Measurements from ENCODE around the gene ZFR2. TPM values are rescaled to one million over a fixed set of nuclear protein-coding genes. Genes with fewer than 3 reads are reported as not detected.

The ZFR2 gene
- polyA plus RNA-seq, 1 of the 3 experiments (the other 2 are of a cell fraction) = 0.44 TPM

DNA sequence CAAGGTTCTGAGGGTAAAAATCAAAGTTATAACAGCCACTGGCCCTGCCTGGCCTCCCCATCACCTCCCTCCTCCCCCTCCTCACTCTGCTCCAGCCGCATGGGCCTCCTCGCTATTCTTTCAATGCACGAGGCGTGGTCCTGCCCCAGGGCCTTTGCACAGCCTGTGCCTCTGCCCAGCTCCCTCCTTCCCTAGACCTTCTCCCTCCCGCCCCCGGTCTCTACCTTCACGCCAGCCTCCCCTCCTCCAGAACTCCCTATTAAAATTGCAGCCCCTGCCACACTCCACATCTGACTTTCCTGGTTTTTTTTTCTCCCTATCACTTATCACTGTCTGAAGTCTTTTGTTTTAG lies 100.1 kb downstream of the ZFR2 start:
- TF ChIP-seq, protein P1, sequence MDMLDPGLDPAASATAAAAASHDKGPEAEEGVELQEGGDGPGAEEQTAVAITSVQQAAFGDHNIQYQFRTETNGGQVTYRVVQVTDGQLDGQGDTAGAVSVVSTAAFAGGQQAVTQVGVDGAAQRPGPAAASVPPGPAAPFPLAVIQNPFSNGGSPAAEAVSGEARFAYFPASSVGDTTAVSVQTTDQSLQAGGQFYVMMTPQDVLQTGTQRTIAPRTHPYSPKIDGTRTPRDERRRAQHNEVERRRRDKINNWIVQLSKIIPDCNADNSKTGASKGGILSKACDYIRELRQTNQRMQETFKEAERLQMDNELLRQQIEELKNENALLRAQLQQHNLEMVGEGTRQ (IDR thresholded peaks at IDR 0.05; ENCODE audit: borderline replicate concordance, low read depth, low read length) = no peak
- TF ChIP-seq JUND (IDR thresholded peaks at IDR 0.05) = no peak
- no peak for TF ChIP-seq FOXJ3 (CRISPR knock-in tag; IDR thresholded peaks at IDR 0.05)
- TF ChIP-seq GATA2 (CRISPR knock-in tag; IDR thresholded peaks at IDR 0.05) = no peak
- no peak for TF ChIP-seq POLR2AphosphoS5 (IDR thresholded peaks at IDR 0.05; ENCODE audit: low read depth, low read length)
- TF ChIP-seq, protein P2, sequence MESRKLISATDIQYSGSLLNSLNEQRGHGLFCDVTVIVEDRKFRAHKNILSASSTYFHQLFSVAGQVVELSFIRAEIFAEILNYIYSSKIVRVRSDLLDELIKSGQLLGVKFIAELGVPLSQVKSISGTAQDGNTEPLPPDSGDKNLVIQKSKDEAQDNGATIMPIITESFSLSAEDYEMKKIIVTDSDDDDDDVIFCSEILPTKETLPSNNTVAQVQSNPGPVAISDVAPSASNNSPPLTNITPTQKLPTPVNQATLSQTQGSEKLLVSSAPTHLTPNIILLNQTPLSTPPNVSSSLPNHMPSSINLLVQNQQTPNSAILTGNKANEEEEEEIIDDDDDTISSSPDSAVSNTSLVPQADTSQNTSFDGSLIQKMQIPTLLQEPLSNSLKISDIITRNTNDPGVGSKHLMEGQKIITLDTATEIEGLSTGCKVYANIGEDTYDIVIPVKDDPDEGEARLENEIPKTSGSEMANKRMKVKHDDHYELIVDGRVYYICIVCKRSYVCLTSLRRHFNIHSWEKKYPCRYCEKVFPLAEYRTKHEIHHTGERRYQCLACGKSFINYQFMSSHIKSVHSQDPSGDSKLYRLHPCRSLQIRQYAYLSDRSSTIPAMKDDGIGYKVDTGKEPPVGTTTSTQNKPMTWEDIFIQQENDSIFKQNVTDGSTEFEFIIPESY (IDR thresholded peaks at IDR 0.05; ENCODE audit: borderline replicate concordance, low read depth) = no peak
- no peak for TF ChIP-seq FOXM1 (IDR thresholded peaks at IDR 0.05; ENCODE audit: low read depth)
- TF ChIP-seq CHD2 (IDR thresholded peaks at IDR 0.05; ENCODE audit: low read length, partially characterized antibody) = no peak
- TF ChIP-seq, protein P3, sequence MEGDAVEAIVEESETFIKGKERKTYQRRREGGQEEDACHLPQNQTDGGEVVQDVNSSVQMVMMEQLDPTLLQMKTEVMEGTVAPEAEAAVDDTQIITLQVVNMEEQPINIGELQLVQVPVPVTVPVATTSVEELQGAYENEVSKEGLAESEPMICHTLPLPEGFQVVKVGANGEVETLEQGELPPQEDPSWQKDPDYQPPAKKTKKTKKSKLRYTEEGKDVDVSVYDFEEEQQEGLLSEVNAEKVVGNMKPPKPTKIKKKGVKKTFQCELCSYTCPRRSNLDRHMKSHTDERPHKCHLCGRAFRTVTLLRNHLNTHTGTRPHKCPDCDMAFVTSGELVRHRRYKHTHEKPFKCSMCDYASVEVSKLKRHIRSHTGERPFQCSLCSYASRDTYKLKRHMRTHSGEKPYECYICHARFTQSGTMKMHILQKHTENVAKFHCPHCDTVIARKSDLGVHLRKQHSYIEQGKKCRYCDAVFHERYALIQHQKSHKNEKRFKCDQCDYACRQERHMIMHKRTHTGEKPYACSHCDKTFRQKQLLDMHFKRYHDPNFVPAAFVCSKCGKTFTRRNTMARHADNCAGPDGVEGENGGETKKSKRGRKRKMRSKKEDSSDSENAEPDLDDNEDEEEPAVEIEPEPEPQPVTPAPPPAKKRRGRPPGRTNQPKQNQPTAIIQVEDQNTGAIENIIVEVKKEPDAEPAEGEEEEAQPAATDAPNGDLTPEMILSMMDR (IDR thresholded peaks at IDR 0.05) = no peak
- TF ChIP-seq RAD21 (IDR thresholded peaks at IDR 0.05; ENCODE audit: low read length) = no peak
- TF ChIP-seq, protein P4, sequence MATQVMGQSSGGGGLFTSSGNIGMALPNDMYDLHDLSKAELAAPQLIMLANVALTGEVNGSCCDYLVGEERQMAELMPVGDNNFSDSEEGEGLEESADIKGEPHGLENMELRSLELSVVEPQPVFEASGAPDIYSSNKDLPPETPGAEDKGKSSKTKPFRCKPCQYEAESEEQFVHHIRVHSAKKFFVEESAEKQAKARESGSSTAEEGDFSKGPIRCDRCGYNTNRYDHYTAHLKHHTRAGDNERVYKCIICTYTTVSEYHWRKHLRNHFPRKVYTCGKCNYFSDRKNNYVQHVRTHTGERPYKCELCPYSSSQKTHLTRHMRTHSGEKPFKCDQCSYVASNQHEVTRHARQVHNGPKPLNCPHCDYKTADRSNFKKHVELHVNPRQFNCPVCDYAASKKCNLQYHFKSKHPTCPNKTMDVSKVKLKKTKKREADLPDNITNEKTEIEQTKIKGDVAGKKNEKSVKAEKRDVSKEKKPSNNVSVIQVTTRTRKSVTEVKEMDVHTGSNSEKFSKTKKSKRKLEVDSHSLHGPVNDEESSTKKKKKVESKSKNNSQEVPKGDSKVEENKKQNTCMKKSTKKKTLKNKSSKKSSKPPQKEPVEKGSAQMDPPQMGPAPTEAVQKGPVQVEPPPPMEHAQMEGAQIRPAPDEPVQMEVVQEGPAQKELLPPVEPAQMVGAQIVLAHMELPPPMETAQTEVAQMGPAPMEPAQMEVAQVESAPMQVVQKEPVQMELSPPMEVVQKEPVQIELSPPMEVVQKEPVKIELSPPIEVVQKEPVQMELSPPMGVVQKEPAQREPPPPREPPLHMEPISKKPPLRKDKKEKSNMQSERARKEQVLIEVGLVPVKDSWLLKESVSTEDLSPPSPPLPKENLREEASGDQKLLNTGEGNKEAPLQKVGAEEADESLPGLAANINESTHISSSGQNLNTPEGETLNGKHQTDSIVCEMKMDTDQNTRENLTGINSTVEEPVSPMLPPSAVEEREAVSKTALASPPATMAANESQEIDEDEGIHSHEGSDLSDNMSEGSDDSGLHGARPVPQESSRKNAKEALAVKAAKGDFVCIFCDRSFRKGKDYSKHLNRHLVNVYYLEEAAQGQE (IDR thresholded peaks at IDR 0.05; ENCODE audit: low read depth, low read length) = no peak
- TF ChIP-seq, protein P5, sequence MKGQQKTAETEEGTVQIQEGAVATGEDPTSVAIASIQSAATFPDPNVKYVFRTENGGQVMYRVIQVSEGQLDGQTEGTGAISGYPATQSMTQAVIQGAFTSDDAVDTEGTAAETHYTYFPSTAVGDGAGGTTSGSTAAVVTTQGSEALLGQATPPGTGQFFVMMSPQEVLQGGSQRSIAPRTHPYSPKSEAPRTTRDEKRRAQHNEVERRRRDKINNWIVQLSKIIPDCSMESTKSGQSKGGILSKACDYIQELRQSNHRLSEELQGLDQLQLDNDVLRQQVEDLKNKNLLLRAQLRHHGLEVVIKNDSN (IDR thresholded peaks at IDR 0.05; ENCODE audit: borderline replicate concordance, low read depth) = no peak
- no peak for TF ChIP-seq RFX5 (IDR thresholded peaks at IDR 0.05; ENCODE audit: low read length)
- no peak for TF ChIP-seq EZH2phosphoT487 (IDR thresholded peaks at IDR 0.05; ENCODE audit: borderline replicate concordance, low read depth)
- TF ChIP-seq YY1 (IDR thresholded peaks at IDR 0.05; ENCODE audit: low read depth) = no peak
- no peak for TF ChIP-seq GABPA (IDR thresholded peaks at IDR 0.05; ENCODE audit: low read depth)
- no peak overlapping the region for H3K4me2 ChIP-seq
- POLR2A ChIA-PET = interaction anchor here (0.6 kb wide), 1 partner anchor 256 kb away, joined by 3 read pairs; no protein-coding TSS in a partner anchor
- H3F3A ChIP-seq (replicated peaks; ENCODE audit: insufficient read depth) = no peaks in the 10 kb centered on the region
- H2AFZ ChIP-seq (ENCODE audit: low read depth) = no peak overlapping the region
- H3K4me1 ChIP-seq (ENCODE audit: control insufficient read depth in 1 of 2, insufficient read depth in 2 of 2, low read depth in 1 of 2, low read length in 1 of 2) = no peaks in the 10 kb centered on the region
- no peaks in the 10 kb centered on the region for H3K9me3 ChIP-seq
- H3K27ac ChIP-seq (ENCODE audit: low read depth in 2 of 2, low read length in 1 of 2) = no peak overlapping the region
- DNase-seq = no peak
- no peaks in the 10 kb centered on the region for H4K20me1 ChIP-seq (ENCODE audit: insufficient read depth)
- H3K79me2 ChIP-seq (ENCODE audit: insufficient read depth) = peaks cover 8% of the 10 kb centered on the region; the same call in 1 of the 2 replicates
- WGBS (ENCODE audit: low lambda C conversion rate) = 94% methylated on average over 7 of the region's 7 CpGs
- no peak overlapping the region for H3K9ac ChIP-seq
- no peaks in the 10 kb centered on the region for H3K27me3 ChIP-seq (ENCODE audit: insufficient read depth)
- no peaks in the 10 kb centered on the region for H3K9me2 ChIP-seq
- peaks cover 0 to 16% of the 10 kb centered on the region in 2 experiments for H3K36me3 ChIP-seq (replicated peaks in 1 of 2; ENCODE audit: control insufficient read depth in 1 of 2, insufficient read depth in 2 of 2, low read length in 1 of 2)
- H3K4me3 ChIP-seq (ENCODE audit: low read depth in 2 of 2, low read length in 1 of 2) = no peak overlapping the region
- CTCF ChIA-PET = no interaction called here
